ENCODE data around the gene KRT77.

KRT77 gene

DNA sequence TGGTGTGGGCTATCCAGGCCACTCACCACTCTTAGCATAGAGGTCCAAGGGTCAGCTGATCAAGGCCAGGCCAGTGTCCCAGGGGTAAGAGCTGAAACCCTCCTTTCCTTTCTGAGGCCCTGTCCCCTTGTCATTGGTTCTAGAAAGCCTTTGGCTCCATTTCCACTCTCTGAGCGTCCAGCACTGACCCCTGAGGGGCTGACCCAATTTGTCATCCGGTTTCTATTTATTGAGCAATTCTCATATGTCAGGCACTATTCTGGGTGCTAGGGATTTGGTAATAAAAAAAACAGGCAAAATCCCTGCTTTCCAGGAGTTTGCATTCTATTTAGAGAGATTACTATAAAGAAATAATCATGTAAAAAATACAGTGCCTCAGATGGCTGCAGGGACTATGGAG lies 3.4 kb downstream of the KRT77 start:
- Histone ChIP-seq H3K9me3 (ENCODE audit: control insufficient read depth, low read length) (no peaks in the 10 kb centered on the region), H3K27me3 (ENCODE audit: control insufficient read depth, insufficient read depth, low read length) (peaks cover 21% of the 10 kb centered on the region), H3K9ac (ENCODE audit: low read length) (no peak overlapping the region), H3K36me3 (ENCODE audit: control insufficient read depth, insufficient read depth, low read length) (no peaks in the 10 kb centered on the region), H3K4me3 (ENCODE audit: low read length) (no peak overlapping the region), H3K4me1 (ENCODE audit: control insufficient read depth, insufficient read depth, low read length) (peaks cover 16% of the 10 kb centered on the region)

DNA sequence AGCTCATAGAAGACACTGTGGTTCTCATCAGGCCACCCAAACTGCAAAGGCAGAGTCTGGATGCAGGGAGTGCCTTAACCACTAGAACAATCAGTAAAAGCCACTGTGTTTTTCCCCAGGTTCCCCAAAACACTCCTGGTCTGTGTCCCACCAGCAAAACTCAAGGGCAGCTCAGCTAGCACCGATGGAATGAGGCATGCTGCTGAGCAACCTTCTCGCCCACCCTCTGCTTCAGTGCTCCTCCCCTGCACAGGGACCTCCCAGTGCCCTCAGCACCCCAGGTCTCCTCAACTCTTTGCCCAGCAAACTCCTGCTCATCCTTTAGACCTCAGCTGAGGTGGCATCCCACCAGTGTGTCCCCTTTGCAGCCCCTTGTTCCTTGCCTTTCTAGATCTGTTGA lies 4.0 kb downstream of the KRT77 start:
- Histone ChIP-seq H3K9ac (ENCODE audit: low read length) (no peak overlapping the region), H3K27me3 (ENCODE audit: control insufficient read depth, insufficient read depth, low read length) (peaks cover 21% of the 10 kb centered on the region), H3K9me3 (ENCODE audit: control insufficient read depth, low read length) (no peaks in the 10 kb centered on the region), H3K4me3 (ENCODE audit: low read length) (no peak overlapping the region), H3K4me1 (ENCODE audit: control insufficient read depth, insufficient read depth, low read length) (peaks cover 16% of the 10 kb centered on the region), H3K36me3 (ENCODE audit: control insufficient read depth, insufficient read depth, low read length) (no peaks in the 10 kb centered on the region)

DNA sequence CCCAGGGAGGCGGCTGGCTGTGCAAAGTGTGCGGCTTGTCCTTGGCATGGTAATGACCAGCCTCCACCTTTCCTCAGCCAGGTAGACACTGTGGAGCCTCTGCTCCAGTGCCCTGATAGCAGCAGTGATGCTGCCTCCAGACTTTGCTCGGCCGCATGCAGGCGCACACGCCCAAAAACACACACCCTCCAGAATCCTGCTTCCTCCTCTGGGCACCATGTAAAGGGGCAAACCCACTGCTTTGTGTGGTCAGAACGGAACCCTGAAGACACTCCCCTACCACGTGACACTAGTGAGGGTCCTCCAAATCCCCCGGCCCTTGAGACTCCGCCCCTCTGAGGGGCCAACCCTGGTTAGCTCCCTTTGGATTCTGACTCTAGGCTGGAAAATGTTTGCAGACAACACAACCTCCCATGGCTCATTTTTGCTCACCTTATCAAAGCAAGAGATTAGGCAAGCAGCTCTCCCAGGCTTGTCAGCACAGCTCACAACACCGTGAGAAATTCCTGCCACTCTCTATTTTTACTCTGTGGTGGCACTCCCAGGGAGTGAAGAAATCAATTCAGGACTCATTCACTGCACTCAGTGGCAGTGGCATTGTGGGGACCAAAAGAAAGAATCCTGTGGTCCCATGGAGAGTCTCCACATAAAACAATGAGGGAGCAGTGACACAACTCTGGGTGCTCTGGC lies 4.5 kb downstream of the KRT77 start:
- H3K36me3 ChIP-seq (ENCODE audit: control insufficient read depth, insufficient read depth, low read length) = no peaks in the 10 kb centered on the region
- peaks cover 16% of the 10 kb centered on the region for H3K4me1 ChIP-seq (ENCODE audit: control insufficient read depth, insufficient read depth, low read length)
- no peak overlapping the region for H3K4me3 ChIP-seq (ENCODE audit: low read length)
- H3K9ac ChIP-seq (ENCODE audit: low read length) = no peak overlapping the region
- H3K27me3 ChIP-seq (ENCODE audit: control insufficient read depth, insufficient read depth, low read length) = peaks cover 21% of the 10 kb centered on the region
- H3K9me3 ChIP-seq (ENCODE audit: control insufficient read depth, low read length) = no peaks in the 10 kb centered on the region

DNA sequence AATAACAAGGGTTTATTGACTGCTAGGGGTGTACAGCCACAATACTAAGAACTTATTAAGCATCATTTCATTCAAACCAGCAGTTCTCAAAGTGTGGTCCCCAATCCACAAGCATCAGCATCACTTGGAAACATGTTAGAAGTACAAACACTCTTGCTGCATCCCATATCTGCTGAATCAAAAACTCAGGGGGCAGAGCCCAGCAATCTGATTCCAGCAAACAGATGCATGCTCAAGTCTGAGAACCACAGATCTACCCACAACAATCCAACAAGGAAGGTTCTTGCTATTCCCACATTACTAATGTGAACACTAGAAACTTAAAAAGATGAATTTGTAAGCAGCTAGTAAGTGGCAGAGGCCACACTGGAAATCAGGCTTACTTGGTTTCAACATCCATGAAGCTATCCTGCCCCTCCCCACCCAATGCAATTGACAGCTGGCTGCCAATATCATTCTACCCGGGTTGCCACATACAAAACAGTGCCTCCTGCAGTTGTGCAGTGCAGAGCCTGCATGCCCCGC lies 6.2 kb downstream of the KRT77 start:
- peaks cover 16% of the 10 kb centered on the region for H3K4me1 ChIP-seq (ENCODE audit: control insufficient read depth, insufficient read depth, low read length)
- peaks cover 22% of the 10 kb centered on the region for H3K27me3 ChIP-seq (ENCODE audit: control insufficient read depth, insufficient read depth, low read length)
- H3K9ac ChIP-seq (ENCODE audit: low read length) = no peak overlapping the region
- no peaks in the 10 kb centered on the region for H3K9me3 ChIP-seq (ENCODE audit: control insufficient read depth, low read length)
- H3K4me3 ChIP-seq (ENCODE audit: low read length) = no peak overlapping the region
- no peaks in the 10 kb centered on the region for H3K36me3 ChIP-seq (ENCODE audit: control insufficient read depth, insufficient read depth, low read length)

DNA sequence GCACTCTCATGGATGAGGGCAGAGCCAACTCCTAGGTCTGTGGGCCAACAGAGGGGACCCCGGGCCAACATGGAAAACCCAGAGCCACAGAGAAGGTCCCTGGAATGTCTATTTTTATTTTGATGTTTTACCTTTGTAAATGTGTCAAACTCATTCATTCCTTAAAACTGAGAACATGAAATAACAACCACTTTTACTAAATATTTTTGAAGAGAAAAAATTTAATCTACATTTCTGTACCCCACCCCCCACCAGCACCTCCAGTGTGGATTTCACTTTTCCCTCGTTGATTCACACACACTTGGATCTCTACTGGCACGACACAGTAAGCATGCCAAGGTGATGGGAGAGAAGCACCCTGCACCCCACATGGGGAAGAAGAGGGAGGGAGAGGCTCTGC lies 6.7 kb downstream of the KRT77 start:
- Histone ChIP-seq H3K4me1 (ENCODE audit: control insufficient read depth, insufficient read depth, low read length) (peaks cover 16% of the 10 kb centered on the region), H3K9ac (ENCODE audit: low read length) (no peak overlapping the region), H3K27me3 (ENCODE audit: control insufficient read depth, insufficient read depth, low read length) (peaks cover 28% of the 10 kb centered on the region), H3K4me3 (ENCODE audit: low read length) (no peak overlapping the region), H3K36me3 (ENCODE audit: control insufficient read depth, insufficient read depth, low read length) (no peaks in the 10 kb centered on the region), H3K9me3 (ENCODE audit: control insufficient read depth, low read length) (no peaks in the 10 kb centered on the region)

DNA sequence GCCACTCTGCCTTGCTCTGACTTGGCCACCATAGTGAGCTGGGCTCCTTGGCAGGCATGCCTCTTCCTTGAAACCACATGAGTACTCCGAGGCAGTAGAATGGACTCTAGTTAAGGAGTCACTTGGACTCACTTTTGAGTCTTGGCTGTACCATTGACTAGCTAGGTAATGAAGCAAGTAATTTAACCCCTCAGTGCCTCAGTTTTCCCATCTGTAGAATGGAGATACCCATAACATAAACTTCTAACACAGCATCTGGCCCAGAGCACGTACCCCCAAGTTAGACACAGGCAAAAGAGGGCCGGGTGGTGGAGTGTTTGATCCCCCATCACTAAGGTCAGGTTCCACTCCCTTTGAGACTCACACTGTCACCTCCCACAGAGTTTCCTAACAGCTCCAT lies 8.3 kb downstream of the KRT77 start:
- Histone ChIP-seq H3K27me3 (ENCODE audit: control insufficient read depth, insufficient read depth, low read length) (peaks cover 43% of the 10 kb centered on the region), H3K4me1 (ENCODE audit: control insufficient read depth, insufficient read depth, low read length) (peaks cover 26% of the 10 kb centered on the region), H3K9me3 (ENCODE audit: control insufficient read depth, low read length) (no peaks in the 10 kb centered on the region), H3K9ac (ENCODE audit: low read length) (no peak overlapping the region), H3K36me3 (ENCODE audit: control insufficient read depth, insufficient read depth, low read length) (no peaks in the 10 kb centered on the region), H3K4me3 (ENCODE audit: low read length) (no peak overlapping the region)

DNA sequence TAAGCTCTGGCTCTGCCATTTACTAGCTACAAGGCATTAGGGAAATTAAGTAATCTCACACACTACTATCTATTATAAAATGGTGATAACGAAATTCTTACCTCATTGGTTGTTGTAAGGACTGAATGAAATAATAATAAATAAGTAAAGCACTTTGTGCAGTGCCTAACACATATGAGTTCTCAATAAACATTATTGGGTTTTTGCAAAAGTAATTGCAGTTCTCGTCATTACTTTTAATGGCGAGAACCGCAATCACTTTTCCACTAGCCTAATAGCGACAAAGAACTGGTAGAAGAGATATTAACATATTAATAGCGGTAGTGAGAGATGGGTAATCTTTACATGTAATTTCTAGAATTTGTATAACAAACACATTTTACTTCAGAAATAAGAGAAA lies 9.2 kb downstream of the KRT77 start:
- no peaks in the 10 kb centered on the region for H3K9me3 ChIP-seq (ENCODE audit: control insufficient read depth, low read length)
- H3K9ac ChIP-seq (ENCODE audit: low read length) = no peak overlapping the region
- peaks cover 20% of the 10 kb centered on the region for H3K4me1 ChIP-seq (ENCODE audit: control insufficient read depth, insufficient read depth, low read length)
- H3K4me3 ChIP-seq (ENCODE audit: low read length) = no peak overlapping the region
- no peaks in the 10 kb centered on the region for H3K36me3 ChIP-seq (ENCODE audit: control insufficient read depth, insufficient read depth, low read length)
- peaks cover 42% of the 10 kb centered on the region for H3K27me3 ChIP-seq (ENCODE audit: control insufficient read depth, insufficient read depth, low read length)

DNA sequence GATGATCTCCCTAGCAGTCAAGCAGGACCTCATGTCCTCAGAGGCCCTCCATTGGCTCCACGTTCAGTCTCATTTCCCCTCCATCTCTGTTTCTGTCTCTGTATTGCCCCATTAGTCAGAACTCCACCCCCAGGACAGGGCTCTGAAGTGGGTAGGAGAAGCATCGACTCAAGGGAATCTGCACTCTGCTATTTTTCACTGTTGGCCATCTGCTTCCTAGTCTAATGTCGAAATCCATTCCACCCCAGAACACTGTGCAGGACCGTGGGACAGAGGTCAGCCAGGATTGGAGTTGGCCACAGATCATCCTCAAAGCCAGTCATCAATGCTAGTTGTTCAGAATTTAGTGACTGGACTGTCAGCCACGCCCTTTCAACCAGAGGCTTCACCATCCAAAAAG lies 10.1 kb downstream of the KRT77 start:
- Histone ChIP-seq H3K27me3 (ENCODE audit: control insufficient read depth, insufficient read depth, low read length) (peaks cover 47% of the 10 kb centered on the region), H3K36me3 (ENCODE audit: control insufficient read depth, insufficient read depth, low read length) (no peaks in the 10 kb centered on the region), H3K4me1 (ENCODE audit: control insufficient read depth, insufficient read depth, low read length) (peaks cover 11% of the 10 kb centered on the region), H3K4me3 (ENCODE audit: low read length) (no peak overlapping the region), H3K9me3 (ENCODE audit: control insufficient read depth, low read length) (no peaks in the 10 kb centered on the region), H3K9ac (ENCODE audit: low read length) (no peak overlapping the region)

DNA sequence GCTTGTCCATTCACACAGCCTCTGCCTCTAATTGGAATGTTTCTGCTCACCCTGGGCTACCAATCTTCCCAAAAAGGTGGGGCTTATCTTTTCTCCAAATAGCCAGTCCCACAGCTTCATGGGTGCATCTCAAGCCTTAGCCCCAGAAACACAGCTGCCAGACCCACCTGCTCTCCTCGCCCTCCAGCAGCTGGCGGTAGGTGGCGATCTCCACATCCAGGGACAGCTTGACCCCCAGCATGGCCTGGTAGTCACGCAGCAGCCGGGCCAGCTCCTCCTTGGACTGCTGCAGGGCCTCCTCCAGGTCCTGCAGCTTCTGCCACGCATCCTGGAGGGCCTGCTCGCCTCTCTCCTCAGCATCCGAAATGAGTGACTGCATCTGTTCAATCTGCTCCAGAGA lies 11.1 kb downstream of the KRT77 start:
- peaks cover 46% of the 10 kb centered on the region for H3K27me3 ChIP-seq (ENCODE audit: control insufficient read depth, insufficient read depth, low read length)
- peaks cover 16% of the 10 kb centered on the region for H3K4me1 ChIP-seq (ENCODE audit: control insufficient read depth, insufficient read depth, low read length)

DNA sequence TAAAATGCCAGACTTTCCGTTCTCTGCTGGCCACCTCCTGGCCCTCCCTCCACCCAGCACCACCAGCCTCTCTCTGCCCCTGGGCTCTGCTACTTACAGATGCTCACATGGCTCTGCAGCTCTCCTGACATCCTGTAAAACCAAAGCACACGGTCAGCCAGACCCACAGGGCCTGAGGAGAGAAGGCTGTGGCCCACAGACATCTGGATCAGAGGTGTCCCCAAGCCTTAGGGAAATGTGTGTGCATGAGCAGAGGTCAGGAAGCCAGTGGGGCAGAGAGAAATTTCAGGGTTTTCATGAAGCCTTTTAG lies 11.5 kb downstream of the KRT77 start:
- Histone ChIP-seq H3K4me3 (ENCODE audit: low read length) (no peak overlapping the region), H3K9me3 (ENCODE audit: control insufficient read depth, low read length) (no peaks in the 10 kb centered on the region), H3K27me3 (ENCODE audit: control insufficient read depth, insufficient read depth, low read length) (peaks cover 43% of the 10 kb centered on the region), H3K36me3 (ENCODE audit: control insufficient read depth, insufficient read depth, low read length) (no peaks in the 10 kb centered on the region), H3K4me1 (ENCODE audit: control insufficient read depth, insufficient read depth, low read length) (peaks cover 16% of the 10 kb centered on the region), H3K9ac (ENCODE audit: low read length) (no peak overlapping the region)

More for the DNA sequence above, 11.1 kb downstream of the KRT77 start:
- Histone ChIP-seq H3K4me3 (ENCODE audit: low read length) (no peak overlapping the region), H3K9ac (ENCODE audit: low read length) (no peak overlapping the region), H3K36me3 (ENCODE audit: control insufficient read depth, insufficient read depth, low read length) (no peaks in the 10 kb centered on the region), H3K9me3 (ENCODE audit: control insufficient read depth, low read length) (no peaks in the 10 kb centered on the region)

DNA sequence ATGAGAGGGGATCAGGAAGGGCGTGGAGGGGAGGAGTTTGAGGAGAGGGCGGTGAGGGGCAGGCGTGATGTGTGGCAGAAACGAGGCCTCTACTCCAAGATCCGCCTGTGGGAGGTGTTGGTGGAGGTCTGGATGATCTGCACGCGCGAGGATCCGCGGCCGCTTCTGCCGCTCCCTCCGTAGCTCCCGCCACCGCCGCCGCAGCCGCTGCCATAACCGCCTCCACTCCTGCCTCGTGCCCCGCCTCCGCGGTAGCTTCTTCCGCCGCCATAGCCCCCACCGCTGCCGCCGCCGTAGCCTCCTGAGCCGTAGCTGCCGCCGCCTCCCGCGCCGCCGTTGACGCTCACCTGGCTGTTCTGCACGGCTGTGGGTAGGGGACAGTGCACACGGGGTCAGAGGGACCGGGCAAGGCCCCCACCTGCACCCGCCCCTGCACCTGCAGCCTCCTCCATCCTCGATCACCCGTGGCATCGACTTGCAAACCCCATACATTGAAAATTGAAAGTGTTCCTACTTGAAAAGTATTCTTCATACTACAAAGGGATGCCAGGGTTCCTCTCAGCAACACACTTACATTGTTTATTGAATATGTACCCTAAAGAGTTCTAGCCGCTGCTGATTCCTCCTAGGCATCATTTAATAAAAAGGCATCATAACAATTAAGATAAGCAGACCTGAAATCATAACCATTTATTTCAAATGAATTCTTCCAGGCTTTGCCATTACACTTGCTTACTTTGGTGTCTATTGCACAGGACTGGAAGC lies 12.1 kb downstream of the KRT77 start:
- Histone ChIP-seq H3K36me3 (ENCODE audit: control insufficient read depth, insufficient read depth, low read length) (no peaks in the 10 kb centered on the region), H3K9me3 (ENCODE audit: control insufficient read depth, low read length) (no peaks in the 10 kb centered on the region), H3K4me3 (ENCODE audit: low read length) (no peak overlapping the region), H3K4me1 (ENCODE audit: control insufficient read depth, insufficient read depth, low read length) (peaks cover 16% of the 10 kb centered on the region), H3K9ac (ENCODE audit: low read length) (no peak overlapping the region), H3K27me3 (ENCODE audit: control insufficient read depth, insufficient read depth, low read length) (peaks cover 41% of the 10 kb centered on the region)

DNA sequence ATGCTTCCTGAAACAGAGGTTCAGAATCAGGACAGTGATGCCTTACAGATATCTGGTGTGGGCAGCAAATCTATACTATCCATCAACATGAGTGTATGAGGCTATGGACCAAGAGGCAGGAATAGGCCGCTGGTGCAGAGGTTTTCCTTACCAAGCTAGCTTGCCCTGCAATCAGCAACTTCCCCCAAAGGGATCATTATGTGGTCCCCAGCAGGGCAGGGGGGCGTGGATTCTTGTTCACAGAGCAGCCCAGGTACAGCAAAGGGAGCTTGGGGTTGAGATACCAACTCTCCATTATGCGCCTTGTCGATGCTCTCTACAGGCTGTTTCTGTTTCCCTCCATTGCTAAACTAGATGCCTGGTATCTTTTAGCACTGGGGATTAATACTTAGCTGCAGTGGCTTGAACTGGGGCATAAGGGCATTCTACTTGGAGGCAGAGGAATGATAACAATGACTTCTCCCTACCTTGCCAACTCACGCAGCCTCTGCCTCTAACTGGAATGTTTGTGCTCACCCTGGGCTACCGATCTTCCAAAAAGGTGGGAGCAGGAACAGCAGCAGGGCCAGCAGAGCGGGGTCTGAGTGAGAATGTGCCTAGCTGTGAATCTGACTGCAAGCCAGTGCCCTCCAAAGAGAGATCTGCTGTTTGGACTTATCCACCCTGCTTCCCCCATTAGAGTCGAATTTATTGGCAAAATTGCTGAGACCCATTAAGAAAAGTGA lies 12.8 kb downstream of the KRT77 start:
- Histone ChIP-seq H3K9ac (ENCODE audit: low read length) (no peak overlapping the region), H3K27me3 (ENCODE audit: control insufficient read depth, insufficient read depth, low read length) (peaks cover 37% of the 10 kb centered on the region), H3K9me3 (ENCODE audit: control insufficient read depth, low read length) (no peaks in the 10 kb centered on the region), H3K4me1 (ENCODE audit: control insufficient read depth, insufficient read depth, low read length) (peaks cover 16% of the 10 kb centered on the region), H3K36me3 (ENCODE audit: control insufficient read depth, insufficient read depth, low read length) (no peaks in the 10 kb centered on the region), H3K4me3 (ENCODE audit: low read length) (no peak overlapping the region)

All from mucosa of stomach (tissue), 1 donor.